Hepatocyte (in vitro differentiated cells): ENCODE data around the gene MACROD2. TPM values are rescaled to one million over a fixed set of nuclear protein-coding genes. Genes with fewer than 3 reads are reported as not detected.

Source experiments
- DNase-seq: peaks from one replicate; pipeline ENCODE4 v3.0.0-alpha.2; 2016; ENCODE audit warnings: low spot score
- H2AFZ ChIP-seq: fragments of 200-600 bp; sonication (generic); 2 replicates; pipeline ENCODE4 v1.6.0; 2016; ENCODE audit warnings: antibody characterized with exemption, mild to moderate bottlenecking
- H3K27ac ChIP-seq: fragments of 200-600 bp; sonication (generic); 2 replicates; pipeline ENCODE4 v1.5.1; 2016; ENCODE audit warnings: mild to moderate bottlenecking
- H3K27me3 ChIP-seq: fragments of 200-600 bp; sonication (generic); 2 replicates; pipeline ENCODE4 v1.6.1; 2016
- H3K36me3 ChIP-seq: fragments of 200-600 bp; sonication (generic); replicated peaks from 2 replicates; pipeline ENCODE4 v1.5.1; 2016; ENCODE audit warnings: low read depth; ENCODE audit not compliant: insufficient read depth
- H3K4me1 ChIP-seq: fragments of 200-600 bp; sonication (generic); 2 replicates; pipeline ENCODE4 v1.5.1; 2016; ENCODE audit warnings: mild to moderate bottlenecking, moderate library complexity; ENCODE audit not compliant: insufficient read depth
- H3K4me2 ChIP-seq: fragments of 200-600 bp; sonication (generic); 2 replicates; pipeline ENCODE4 v1.6.0; 2016
- H3K4me3 ChIP-seq: fragments of 200-600 bp; sonication (generic); 2 replicates; pipeline ENCODE4 v1.5.1; 2016; ENCODE audit warnings: mild to moderate bottlenecking
- H3K79me2 ChIP-seq: fragments of 200-600 bp; sonication (generic); 2 replicates; pipeline ENCODE4 v1.6.0; 2017; ENCODE audit warnings: mild to moderate bottlenecking
- H3K9me2 ChIP-seq: fragments of 200-600 bp; sonication (generic); replicated peaks from 2 replicates; pipeline ENCODE4 v1.6.0; 2017; ENCODE audit warnings: mild to moderate bottlenecking; ENCODE audit not compliant: insufficient read depth
- H3K9me3 ChIP-seq: fragments of 200-600 bp; sonication (generic); 2 replicates; pipeline ENCODE4 v1.5.1; 2016; ENCODE audit warnings: low read depth, mild to moderate bottlenecking
- H4K20me1 ChIP-seq: fragments of 200-600 bp; sonication (generic); 2 replicates; pipeline ENCODE4 v1.6.0; 2016; ENCODE audit warnings: mild to moderate bottlenecking; ENCODE audit not compliant: insufficient read depth, poor library complexity, severe bottlenecking
- CTCF ChIP-seq: fragments of 200-600 bp; sonication (generic); IDR thresholded peaks from 2 replicates; pipeline ENCODE4 v1.5.1; 2016; ENCODE audit warnings: antibody characterized with exemption, mild to moderate bottlenecking; ENCODE audit not compliant: poor library complexity
- EZH2 ChIP-seq: fragments of 200-600 bp; sonication (generic); IDR thresholded peaks from 2 replicates; pipeline ENCODE4 v1.6.1; 2016; ENCODE audit warnings: antibody characterized with exemption, mild to moderate bottlenecking, borderline replicate concordance
- EZH2phosphoT487 ChIP-seq: fragments of 200-600 bp; sonication (generic); IDR thresholded peaks from one replicate; pipeline ENCODE4 v1.6.1; 2018; ENCODE audit warnings: antibody characterized with exemption, mild to moderate bottlenecking, low read depth, moderate library complexity; ENCODE audit not compliant: unreplicated experiment, severe bottlenecking
- WGBS: methylation state at CpG from one replicate; pipeline ENCODE4 v1.1.6; 2016; ENCODE audit warnings: low lambda C conversion rate; ENCODE audit errors: missing lambda C conversion rate; 5-methylcytosine and 5-hydroxymethylcytosine counted together
- polyA plus RNA-seq: library from polyadenylated mRNA; unstranded; fragments of >200 nt; fragmentation: Nextera tagmentation; extraction: Ambion mirVana; gene quantifications from 2 replicates; pipeline ENCODE4 v1.2.1, GENCODE V29; 2016
- total RNA-seq: library from RNA; depleted of rRNA; stranded (reverse); fragments of >200 nt; gene quantifications from 2 replicates; pipeline ENCODE4 v1.2.3, GENCODE V29; 2014

MACROD2 gene
- total and polyA plus RNA-seq, 2 experiments from 2014 or later, result 2.4 to 3.1 TPM

GRCh38 chr20:14445902-14446301, 450.6 kb downstream of the MACROD2 start:
- DNase-seq, result no peak

GRCh38 chr20:14446446-14446845, 451.1 kb downstream of the MACROD2 start:
- H3K27me3 ChIP-seq, result no peaks in the 10 kb centered on the region
- H3K36me3 ChIP-seq, result no peaks in the 10 kb centered on the region
- H3K79me2 ChIP-seq, result no peaks in the 10 kb centered on the region
- H2AFZ ChIP-seq, result no peak overlapping the region
- H3K4me3 ChIP-seq, result no peak overlapping the region
- no peak overlapping the region for H3K27ac ChIP-seq
- H3K4me2 ChIP-seq, result no peak overlapping the region
- no peaks in the 10 kb centered on the region for H3K9me3 ChIP-seq
- no peak for DNase-seq
- no peaks in the 10 kb centered on the region for H3K4me1 ChIP-seq
- H4K20me1 ChIP-seq, result no peaks in the 10 kb centered on the region
- TF ChIP-seq EZH2phosphoT487, result no peak
- no peaks in the 10 kb centered on the region for H3K9me2 ChIP-seq

More at GRCh38 chr20:14445902-14446301, 450.6 kb downstream of the MACROD2 start:
- Histone ChIP-seq H4K20me1 (no peaks in the 10 kb centered on the region), H3K27me3 (no peaks in the 10 kb centered on the region), H3K36me3 (no peaks in the 10 kb centered on the region), H3K9me2 (no peaks in the 10 kb centered on the region), H3K4me3 (no peak overlapping the region), H3K4me1 (no peaks in the 10 kb centered on the region), H3K79me2 (no peaks in the 10 kb centered on the region), H3K27ac (no peak overlapping the region), H3K4me2 (no peak overlapping the region), H3K9me3 (no peaks in the 10 kb centered on the region), H2AFZ (no peak overlapping the region)
- TF ChIP-seq EZH2phosphoT487 (no peak), EZH2 (no peak), CTCF (no peak)

- Histone ChIP-seq H3K9me3 (no peaks in the 10 kb centered on the region), H3K27me3 (no peaks in the 10 kb centered on the region), H4K20me1 (no peaks in the 10 kb centered on the region), H3K36me3 (no peaks in the 10 kb centered on the region), H3K9me2 (no peaks in the 10 kb centered on the region), H3K4me3 (no peak overlapping the region), H3K27ac (no peak overlapping the region), H3K4me1 (no peaks in the 10 kb centered on the region), H3K4me2 (no peak overlapping the region), H3K79me2 (no peaks in the 10 kb centered on the region), H2AFZ (no peak overlapping the region)
- DNase-seq, result no peak
- no peak for TF ChIP-seq EZH2
- no peak for TF ChIP-seq EZH2phosphoT487
- no peak for TF ChIP-seq CTCF
- WGBS, result 83% methylated on average over 1 of the region's 1 CpG
These were observed 454.0 kb downstream of the MACROD2 start for GRCh38 chr20:14449323-14449722.

GRCh38 chr20:14450256-14450655, 454.9 kb downstream of the MACROD2 start:
- no peak overlapping the region for H3K4me3 ChIP-seq
- H3K36me3 ChIP-seq, result no peaks in the 10 kb centered on the region
- 89% methylated on average over 2 of the region's 2 CpGs for WGBS
- H3K9me2 ChIP-seq, result no peaks in the 10 kb centered on the region
- no peaks in the 10 kb centered on the region for H3K9me3 ChIP-seq
- H3K4me2 ChIP-seq, result no peak overlapping the region
- DNase-seq, result no peak
- H4K20me1 ChIP-seq, result no peaks in the 10 kb centered on the region
- no peaks in the 10 kb centered on the region for H3K79me2 ChIP-seq
- H3K4me1 ChIP-seq, result no peaks in the 10 kb centered on the region
- H3K27me3 ChIP-seq, result no peaks in the 10 kb centered on the region
- H2AFZ ChIP-seq, result no peak overlapping the region
- TF ChIP-seq CTCF, result no peak
- no peak for TF ChIP-seq EZH2phosphoT487
- TF ChIP-seq EZH2, result no peak
- no peak overlapping the region for H3K27ac ChIP-seq
